Prostate gland (tissue), 2 donors: ENCODE results near the gene RHBDF2. TPM values are rescaled to one million over a fixed set of nuclear protein-coding genes. Genes with fewer than 3 reads are reported as not detected.
A peak's percentile ranks its signal among the peaks of the same experiment; 100 is the strongest.

ENCODE experiments used
- DNase-seq: peaks from one replicate; pipeline ENCODE4 v3.0.0-alpha.2; 2019; ENCODE audit warnings: low spot score
- H3K27ac ChIP-seq, 2 donors: fragments of 200-600 bp; sonication (generic); 2 replicates each; pipeline ENCODE4 v1.5.1; 2017 to 2019
- H3K27me3 ChIP-seq: fragments of 200-600 bp; sonication (generic); replicated peaks from 2 replicates; pipeline ENCODE4 v1.5.1; 2019; ENCODE audit not compliant: insufficient read depth
- H3K36me3 ChIP-seq, 2 donors: fragments of 200-600 bp; sonication (generic); 1 replicate in 1 of 2; 2 replicates in 1 of 2; pipeline versions ENCODE4 v1.5.1 to v1.8.1; 2017 to 2019
- H3K4me1 ChIP-seq: fragments of 200-600 bp; sonication (generic); replicated peaks from 2 replicates; pipeline ENCODE4 v1.5.1; 2019
- H3K4me3 ChIP-seq, 2 donors: fragments of 200-600 bp; sonication (generic); 2 replicates each; pipeline ENCODE4 v1.5.1; 2017 to 2019
- H3K9me3 ChIP-seq: fragments of 200-600 bp; sonication (generic); 2 replicates; pipeline ENCODE4 v1.5.1; 2017
- CTCF ChIP-seq, 4 experiments: fragments of 200-600 bp in 2 of 4; fragments of 450-650 bp in 2 of 4; sonication (generic) in 2 of 4; IDR thresholded peaks; 1 replicate in 3 of 4; 2 replicates in 1 of 4; pipeline ENCODE4 v1.5.1; 2016 to 2019; ENCODE audit warnings: antibody characterized with exemption in 4 of 4, mild to moderate bottlenecking in 2 of 4, moderate library complexity in 2 of 4
- POLR2A ChIP-seq: fragments of 450-650 bp; IDR thresholded peaks from one replicate; pipeline ENCODE4 v1.6.1; 2016; ENCODE audit warnings: antibody characterized with exemption, mild to moderate bottlenecking
- POLR2AphosphoS5 ChIP-seq: sonication (generic); formaldehyde crosslinking; IDR thresholded peaks from one replicate; pipeline ENCODE4 v1.6.1; 2017; ENCODE audit warnings: antibody characterized with exemption
- WGBS: methylation state at CpG from one replicate; pipeline ENCODE4 v1.1.5; 2018; 5-methylcytosine and 5-hydroxymethylcytosine counted together
- intact Hi-C: fragments of 100-400 bp; cut with DNase I; formaldehyde crosslinking; loops from one replicate; pipeline ENCODE4 v1.14.2; 2022
- total RNA-seq, 2 donors: library from RNA; depleted of rRNA; stranded (reverse); fragments of >200 nt; gene quantifications; one replicate each; pipeline ENCODE4 v1.1.0, GENCODE V29; 2016

The RHBDF2 gene
- 10 to 100 TPM; 29.9 to 31.1 TPM for total RNA-seq

DNA sequence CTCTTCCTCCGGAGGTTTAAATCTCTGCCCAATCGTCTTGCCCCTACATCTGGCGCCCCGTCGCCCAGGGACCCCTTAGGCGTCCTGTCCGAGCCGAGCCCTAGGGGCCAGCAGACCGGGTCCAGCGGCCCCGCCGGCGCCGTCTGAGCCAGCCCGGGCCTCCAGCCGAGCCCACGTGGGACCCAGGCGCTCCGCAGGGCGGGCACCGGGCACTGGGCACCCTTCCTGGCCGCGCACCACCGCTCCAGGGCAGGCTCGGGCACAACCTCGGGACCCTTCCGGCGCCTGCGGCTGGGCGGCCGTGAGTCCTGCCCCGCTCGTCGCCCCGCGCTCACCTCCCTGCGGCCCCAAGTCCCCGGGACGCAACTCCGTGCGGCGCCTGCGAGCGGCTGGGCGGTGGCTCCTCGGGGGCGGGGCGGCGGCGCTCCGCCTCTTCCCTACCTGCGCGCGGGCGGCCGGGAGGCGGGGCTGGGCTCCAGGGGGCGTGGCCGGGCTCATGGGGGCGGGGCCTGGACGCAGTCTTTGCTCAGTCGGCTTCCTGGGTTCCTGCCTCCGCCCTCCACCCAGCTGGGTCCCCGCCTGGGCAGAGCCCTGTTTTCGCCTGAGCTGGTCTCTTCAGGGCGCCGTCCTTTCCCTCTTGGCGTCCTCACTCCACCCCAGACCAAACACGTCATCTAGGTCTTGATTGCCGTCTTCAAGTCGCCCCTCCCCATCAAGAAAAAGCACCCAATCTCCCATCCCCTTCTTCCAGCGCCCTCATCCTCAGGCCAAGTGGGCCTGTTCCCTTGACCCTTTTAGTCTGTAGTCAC lies at the start of gene RHBDF2:
Gene RHBDF2, minus strand, starts transcription at position 406 of the 809 bp plus-strand sequence. CDS start 19,899 bp downstream, outside the sequence.
- peak; percentile 90 for DNase-seq
- Histone ChIP-seq H3K27ac (peak within 1 kb of the TSS; percentile 73 to 76), H3K36me3 (no peaks in the 10 kb centered on the region), H3K4me1 (peaks cover 9% of the 10 kb centered on the region), H3K27me3 (no peaks in the 10 kb centered on the region), H3K4me3 (peak within 1 kb of the TSS; percentile 56 to 65), H3K9me3 (no peaks in the 10 kb centered on the region)
- intact Hi-C loops = no loop called here
- WGBS = 2% methylated on average over 52 of the region's 72 CpGs
- TF ChIP-seq CTCF (IDR thresholded peaks at IDR 0.05) (no peak), POLR2A (peak; percentile 95), POLR2AphosphoS5 (peak; percentile 42)

GRCh38 chr17:76549539-76549938 lies 48.3 kb upstream of the RHBDF2 start:
- DNase-seq = no peak
- TF ChIP-seq POLR2A (no peak), CTCF (IDR thresholded peaks at IDR 0.05) (no peak), POLR2AphosphoS5 (no peak)
- no peaks in the 10 kb centered on the region for H3K27me3 ChIP-seq
- H3K4me1 ChIP-seq = no peaks in the 10 kb centered on the region
- 72% methylated on average over 7 of the region's 7 CpGs for WGBS
- no peaks in the 10 kb centered on the region for H3K36me3 ChIP-seq
- H3K4me3 ChIP-seq = no peak overlapping the region
- H3K27ac ChIP-seq = no peak overlapping the region
- no peaks in the 10 kb centered on the region for H3K9me3 ChIP-seq
- intact Hi-C loops = no loop called here

DNA sequence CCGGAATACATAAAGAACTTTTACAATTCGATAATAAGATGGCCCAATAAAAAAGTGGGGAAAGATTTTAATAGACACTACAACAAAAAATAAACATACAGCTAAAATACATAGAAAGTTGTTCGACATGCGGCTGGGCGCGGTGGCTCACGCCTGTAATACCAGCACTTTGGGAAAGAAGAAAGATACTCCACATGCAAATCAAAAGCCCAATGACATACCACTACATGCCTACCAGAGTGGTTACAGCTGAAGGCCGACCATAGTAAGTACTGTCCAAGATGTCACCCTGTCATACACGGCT lies 47.9 kb upstream of the RHBDF2 start:
- DNase-seq = no peak
- Histone ChIP-seq H3K27me3 (no peaks in the 10 kb centered on the region), H3K27ac (no peak overlapping the region), H3K36me3 (no peaks in the 10 kb centered on the region), H3K9me3 (no peaks in the 10 kb centered on the region), H3K4me3 (no peak overlapping the region), H3K4me1 (no peaks in the 10 kb centered on the region)
- WGBS = 53% methylated on average over 9 of the region's 9 CpGs
- TF ChIP-seq POLR2A = no peak
- TF ChIP-seq POLR2AphosphoS5 = no peak
- TF ChIP-seq CTCF (IDR thresholded peaks at IDR 0.05) = no peak
- intact Hi-C loops = no loop called here

GRCh38 chr17:76548378-76549214 lies 47.4 kb upstream of the RHBDF2 start:
- intact Hi-C loops = no loop called here
- Histone ChIP-seq H3K27me3 (no peaks in the 10 kb centered on the region), H3K9me3 (no peaks in the 10 kb centered on the region), H3K27ac (no peak overlapping the region), H3K36me3 (no peaks in the 10 kb centered on the region), H3K4me3 (no peak overlapping the region), H3K4me1 (no peaks in the 10 kb centered on the region)
- TF ChIP-seq CTCF (IDR thresholded peaks at IDR 0.05) (no peak), POLR2A (no peak), POLR2AphosphoS5 (no peak)
- DNase-seq = no peak
- WGBS = 61% methylated on average over 9 of the region's 9 CpGs
